GM21717 (cell line): ENCODE results near the gene CNTN4.
"Not testable (repeated sequence)": the region's sequence is repeated elsewhere in the genome, so short reads cannot be mapped to it uniquely, and the experiment has no call there.

Experiments used
- ATAC-seq: cut with Tn5 transposase; IDR thresholded peaks from one replicate; pipeline ENCODE4 v1.9.1; 2021; ENCODE audit warnings: mild to moderate bottlenecking, moderate library complexity; ENCODE audit not compliant: unreplicated experiment

The CNTN4 gene

GRCh38 chr3:2883283-2883682, 784.6 kb downstream of the CNTN4 start:
- no peak for ATAC-seq

- ATAC-seq: no peak
These were observed 789.9 kb downstream of the CNTN4 start for GRCh38 chr3:2888592-2888991.

GRCh38 chr3:2889736-2890135, 791.1 kb downstream of the CNTN4 start:
- no peak for ATAC-seq

- ATAC-seq: no peak
These were observed 797.8 kb downstream of the CNTN4 start for GRCh38 chr3:2896308-2896939.

GRCh38 chr3:2897821-2898220, 799.2 kb downstream of the CNTN4 start:
- no peak for ATAC-seq

GRCh38 chr3:2898591-2899353, 800.1 kb downstream of the CNTN4 start:
- ATAC-seq: no peak

GRCh38 chr3:2904054-2904453, 805.4 kb downstream of the CNTN4 start:
- ATAC-seq: no peak

- no peak for ATAC-seq
These were observed 810.2 kb downstream of the CNTN4 start for GRCh38 chr3:2908693-2909351.

GRCh38 chr3:2910997-2911396, 812.3 kb downstream of the CNTN4 start:
- ATAC-seq: no peak

- no peak for ATAC-seq
These were observed 817.2 kb downstream of the CNTN4 start for GRCh38 chr3:2915826-2916225.

- not testable (repeated sequence) for ATAC-seq
These were observed 818.0 kb downstream of the CNTN4 start for GRCh38 chr3:2916640-2917039.

- peak; percentile 91 for ATAC-seq
These were observed 821.4 kb downstream of the CNTN4 start for GRCh38 chr3:2920103-2920502.

- no peak for ATAC-seq
These were observed 822.8 kb downstream of the CNTN4 start for GRCh38 chr3:2921452-2921851.

- peak; percentile 51 for ATAC-seq
These were observed 823.2 kb downstream of the CNTN4 start for GRCh38 chr3:2921903-2922302.

GRCh38 chr3:2923390-2923789, 824.7 kb downstream of the CNTN4 start:
- ATAC-seq: no peak

GRCh38 chr3:2927259-2927658, 828.6 kb downstream of the CNTN4 start:
- ATAC-seq: peak; percentile 51

- ATAC-seq: no peak
These were observed 830.9 kb downstream of the CNTN4 start for GRCh38 chr3:2929574-2929973.

- ATAC-seq: no peak
These were observed 832.6 kb downstream of the CNTN4 start for GRCh38 chr3:2931265-2931664.

GRCh38 chr3:2934541-2934940, 835.9 kb downstream of the CNTN4 start:
- ATAC-seq: no peak

GRCh38 chr3:2937055-2937454, 838.4 kb downstream of the CNTN4 start:
- no peak for ATAC-seq

GRCh38 chr3:2937592-2937991, 838.9 kb downstream of the CNTN4 start:
- ATAC-seq: no peak

- ATAC-seq: no peak
These were observed 840.0 kb downstream of the CNTN4 start for GRCh38 chr3:2938711-2939110.
